A549 (cell line): Measurements from ENCODE around the gene FHIP1A. TPM values are rescaled to one million over a fixed set of nuclear protein-coding genes. Genes with fewer than 3 reads are reported as not detected.
A peak's percentile ranks its signal among the peaks of the same experiment; 100 is the strongest.

Experiments
- ATAC-seq, 2 experiments: fragments of 200-7000 bp in 1 of 2; fragments of >200 bp in 1 of 2; cut with Nextera tagmentation in 1 of 2; cut with Tn5 transposase in 1 of 2; 3 replicates each; pipeline versions ENCODE4 v1.8.0 to v1.9.1; 2018 to 2020; ENCODE audit warnings: mild to moderate bottlenecking in 1 of 2, moderate library complexity in 1 of 2
- CTCF ChIA-PET: fragments of 300-600 bp; sonication (Branson Sonifier 250); formaldehyde crosslinking; extraction: SDS; loops from one replicate; lab custom pipeline; 2021; ENCODE audit warnings: antibody characterized with exemption, inconsistent platforms; lab: Yijun Ruan, JAX
- POLR2A ChIA-PET: fragments of 350-600 bp; formaldehyde crosslinking; extraction: SDS; loops from one replicate; lab custom pipeline; 2021; ENCODE audit warnings: antibody characterized with exemption, inconsistent platforms; lab: Yijun Ruan, JAX
- DNase-seq, 2 experiments: peaks; one replicate each; pipeline versions ENCODE4 v3.0.0 to v3.0.0-alpha.2; 2011 to 2016; ENCODE audit warnings: low read depth in 1 of 2, low spot score in 1 of 2
- FAIRE-seq: peaks from 2 replicates; lab custom pipeline; 2011; peaks lifted over from hg19 to GRCh38; lab: Jason Lieb, UNC
- H3K27ac ChIP-seq, 2 experiments: fragments of >200 bp; sonication (Bioruptor Twin); formaldehyde crosslinking; 3 replicates each; pipeline ENCODE4 v1.5.1; 2016 to 2017
- H3K4me1 ChIP-seq: fragments of >200 bp; sonication (Bioruptor Twin); formaldehyde crosslinking; 3 replicates; pipeline ENCODE4 v1.6.1; 2016
- H3K4me2 ChIP-seq: fragments of >200 bp; sonication (Bioruptor Twin); formaldehyde crosslinking; 3 replicates; pipeline ENCODE4 v1.6.1; 2016
- H3K4me3 ChIP-seq: fragments of >200 bp; sonication (Bioruptor Twin); formaldehyde crosslinking; 3 replicates; pipeline ENCODE4 v1.5.1; 2016
- H3K9me3 ChIP-seq: fragments of >200 bp; sonication (Bioruptor Twin); formaldehyde crosslinking; 3 replicates; pipeline ENCODE4 v1.6.1; 2016
- BHLHE40 ChIP-seq: IDR thresholded peaks from 2 replicates; pipeline ENCODE4 v1.6.1; 2012; ENCODE audit warnings: low read depth, low read length, inconsistent platforms
- CBX2 ChIP-seq: fragments of 200-600 bp; sonication (generic); IDR thresholded peaks from 2 replicates; pipeline ENCODE4 v1.6.1; 2016; ENCODE audit warnings: low read depth, mild to moderate bottlenecking, borderline replicate concordance
- CBX8 ChIP-seq: fragments of 200-600 bp; sonication (generic); IDR thresholded peaks from 2 replicates; pipeline ENCODE4 v1.6.1; 2016
- CHD2 ChIP-seq: fragments of 150-350 bp; IDR thresholded peaks from 2 replicates; pipeline ENCODE4 v1.6.1; 2014; ENCODE audit warnings: low read length; ENCODE audit not compliant: partially characterized antibody
- HDAC2 ChIP-seq: fragments of 200-600 bp; sonication (generic); IDR thresholded peaks from 2 replicates; pipeline ENCODE4 v1.6.1; 2016
- HOXB13 ChIP-seq: fragments of 250-450 bp; sonication (Bioruptor Pico); IDR thresholded peaks from 2 replicates; pipeline ENCODE4 v1.5.0; 2020; ENCODE audit warnings: low read depth, mild to moderate bottlenecking, moderate library complexity
- KDM5A ChIP-seq: fragments of 200-600 bp; sonication (generic); IDR thresholded peaks from 2 replicates; pipeline ENCODE4 v1.6.1; 2016; ENCODE audit warnings: antibody characterized with exemption, mild to moderate bottlenecking
- NPAS2 ChIP-seq: fragments of 250-450 bp; sonication (Bioruptor Pico); IDR thresholded peaks from 2 replicates; pipeline ENCODE4 v1.8.0; 2022; ENCODE audit warnings: mild to moderate bottlenecking, moderate library complexity, borderline replicate concordance
- RARB ChIP-seq: fragments of 250-450 bp; sonication (Bioruptor Pico); IDR thresholded peaks from 2 replicates; pipeline ENCODE4 v1.8.0; 2021; ENCODE audit warnings: mild to moderate bottlenecking, moderate library complexity
- WGBS: methylation state at CpG from one replicate; pipeline ENCODE4 v1.1.6; 2017; ENCODE audit errors: missing lambda C conversion rate; 5-methylcytosine and 5-hydroxymethylcytosine counted together
- polyA plus RNA-seq, 4 experiments: library from polyadenylated mRNA; depleted of rRNA in 3 of 4; stranded (reverse); fragments of >200 nt; fragmentation: RNase III in 1 of 4; extraction: RNeasy Plus Mini Kit Qiagen cat#74134 plus additional on column Dnase treatment in 1 of 4; gene quantifications; 2 replicates in 3 of 4; 3 replicates in 1 of 4; pipeline ENCODE4 v1.2.3, GENCODE V29; 2011 to 2017
- TF ChIP-seq, protein P1 (sequence below): fragments of 250-450 bp; sonication (Bioruptor Pico); IDR thresholded peaks from 2 replicates; pipeline ENCODE4 v1.5.0; 2021; ENCODE audit warnings: mild to moderate bottlenecking, moderate library complexity, borderline replicate concordance
- TF ChIP-seq, protein P2 (sequence below): fragments of >200 bp; sonication (Bioruptor Twin); formaldehyde crosslinking; IDR thresholded peaks from 3 replicates; pipeline ENCODE4 v1.6.1; 2016
- TF ChIP-seq, protein P3 (sequence below): IDR thresholded peaks from 2 replicates; pipeline ENCODE4 v1.6.1; 2012
- TF ChIP-seq, protein P4 (sequence below): IDR thresholded peaks from 2 replicates; pipeline ENCODE4 v1.6.1; 2012; ENCODE audit warnings: low read depth, borderline replicate concordance

Gene FHIP1A
- polyA plus RNA-seq, 2 of the 4 experiments (the other 2 are of a cell fraction): 0.09 TPM

DNA sequence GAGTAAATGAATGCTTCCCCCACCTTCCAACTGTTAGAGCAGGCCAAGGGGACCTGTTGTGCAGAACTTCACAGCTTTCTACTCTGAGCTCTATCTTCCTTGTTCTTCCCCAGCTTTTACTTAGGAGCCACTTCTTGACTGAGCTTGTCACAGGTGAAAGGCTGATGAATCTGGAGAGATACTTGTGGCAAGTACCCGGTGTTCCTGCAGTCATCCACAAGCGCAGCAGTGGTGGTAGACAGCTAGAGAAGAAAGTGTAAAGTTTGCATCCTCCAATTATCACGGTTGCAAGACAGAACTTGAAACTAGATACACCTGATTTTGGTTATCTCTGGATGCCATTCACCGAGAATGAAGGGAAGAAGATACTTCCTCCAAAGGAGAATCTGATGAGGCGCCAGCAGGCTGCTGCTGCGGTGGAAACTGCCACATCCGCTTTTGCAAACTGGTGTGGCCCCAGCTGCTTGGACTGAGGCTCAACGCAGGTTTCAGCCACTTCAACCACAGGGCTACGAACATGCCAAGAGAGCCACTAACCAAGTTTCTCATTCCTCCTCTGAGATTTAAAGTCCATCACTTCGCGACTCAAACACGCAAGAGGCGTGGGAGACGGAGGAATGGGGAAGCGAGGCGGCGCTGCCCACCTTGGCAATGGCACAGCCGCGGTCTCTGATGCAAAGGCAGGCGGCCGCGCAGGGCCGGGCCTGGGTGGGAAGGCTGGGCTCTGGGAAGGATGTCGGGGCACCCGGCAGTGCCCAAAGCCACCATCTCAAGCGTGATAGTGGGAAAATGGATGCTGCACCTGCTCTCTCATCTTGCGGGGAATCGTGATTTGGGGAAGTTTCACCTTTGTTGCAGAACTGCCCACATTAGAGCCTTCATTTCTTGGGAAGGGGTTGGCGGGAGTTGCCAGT is 1.3 kb upstream of the FHIP1A start:
- Histone ChIP-seq H3K4me2 (peak overlapping the region; percentile 85), H3K27ac (no peak overlapping the region; a peak in 1 of 6 replicates), H3K4me1 (peaks cover 3% of the 10 kb centered on the region; the same call in 1 of the 3 replicates), H3K9me3 (no peaks in the 10 kb centered on the region), H3K4me3 (peak overlapping the region; percentile 59; the same call in 2 of the 3 replicates)
- TF ChIP-seq, protein P1, sequence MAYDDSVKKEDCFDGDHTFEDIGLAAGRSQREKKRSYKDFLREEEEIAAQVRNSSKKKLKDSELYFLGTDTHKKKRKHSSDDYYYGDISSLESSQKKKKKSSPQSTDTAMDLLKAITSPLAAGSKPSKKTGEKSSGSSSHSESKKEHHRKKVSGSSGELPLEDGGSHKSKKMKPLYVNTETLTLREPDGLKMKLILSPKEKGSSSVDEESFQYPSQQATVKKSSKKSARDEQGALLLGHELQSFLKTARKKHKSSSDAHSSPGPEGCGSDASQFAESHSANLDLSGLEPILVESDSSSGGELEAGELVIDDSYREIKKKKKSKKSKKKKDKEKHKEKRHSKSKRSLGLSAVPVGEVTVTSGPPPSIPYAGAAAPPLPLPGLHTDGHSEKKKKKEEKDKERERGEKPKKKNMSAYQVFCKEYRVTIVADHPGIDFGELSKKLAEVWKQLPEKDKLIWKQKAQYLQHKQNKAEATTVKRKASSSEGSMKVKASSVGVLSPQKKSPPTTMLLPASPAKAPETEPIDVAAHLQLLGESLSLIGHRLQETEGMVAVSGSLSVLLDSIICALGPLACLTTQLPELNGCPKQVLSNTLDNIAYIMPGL (CRISPR knock-in tag): no peak
- POLR2A ChIA-PET: no interaction called here
- no peak for DNase-seq
- 95% methylated on average over 28 of the region's 29 CpGs for WGBS
- no peak for FAIRE-seq
- CTCF ChIA-PET: interaction anchor here (0.6 kb wide), 1 partner anchor 18 kb away, joined by 3 read pairs; no protein-coding TSS in a partner anchor
- ATAC-seq: no peak

DNA sequence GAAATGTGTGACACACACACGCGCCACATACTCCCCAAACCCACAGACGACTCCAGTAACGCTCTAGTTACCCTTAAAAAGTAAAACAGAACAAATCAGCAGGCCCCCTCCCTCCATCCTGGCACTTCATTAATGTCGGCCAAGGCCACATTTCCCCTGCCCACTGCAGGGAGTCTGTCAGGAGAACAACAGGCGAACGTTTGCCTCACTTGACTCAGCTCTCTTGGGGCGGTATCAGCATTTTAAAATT is 671 bp upstream of the FHIP1A start:
- POLR2A ChIA-PET: interaction anchor here (0.5 kb wide), 1 partner anchor 123 kb away, joined by 5 read pairs; no protein-coding TSS in a partner anchor
- no peak for ATAC-seq
- WGBS: 48% methylated on average over 7 of the region's 8 CpGs

DNA sequence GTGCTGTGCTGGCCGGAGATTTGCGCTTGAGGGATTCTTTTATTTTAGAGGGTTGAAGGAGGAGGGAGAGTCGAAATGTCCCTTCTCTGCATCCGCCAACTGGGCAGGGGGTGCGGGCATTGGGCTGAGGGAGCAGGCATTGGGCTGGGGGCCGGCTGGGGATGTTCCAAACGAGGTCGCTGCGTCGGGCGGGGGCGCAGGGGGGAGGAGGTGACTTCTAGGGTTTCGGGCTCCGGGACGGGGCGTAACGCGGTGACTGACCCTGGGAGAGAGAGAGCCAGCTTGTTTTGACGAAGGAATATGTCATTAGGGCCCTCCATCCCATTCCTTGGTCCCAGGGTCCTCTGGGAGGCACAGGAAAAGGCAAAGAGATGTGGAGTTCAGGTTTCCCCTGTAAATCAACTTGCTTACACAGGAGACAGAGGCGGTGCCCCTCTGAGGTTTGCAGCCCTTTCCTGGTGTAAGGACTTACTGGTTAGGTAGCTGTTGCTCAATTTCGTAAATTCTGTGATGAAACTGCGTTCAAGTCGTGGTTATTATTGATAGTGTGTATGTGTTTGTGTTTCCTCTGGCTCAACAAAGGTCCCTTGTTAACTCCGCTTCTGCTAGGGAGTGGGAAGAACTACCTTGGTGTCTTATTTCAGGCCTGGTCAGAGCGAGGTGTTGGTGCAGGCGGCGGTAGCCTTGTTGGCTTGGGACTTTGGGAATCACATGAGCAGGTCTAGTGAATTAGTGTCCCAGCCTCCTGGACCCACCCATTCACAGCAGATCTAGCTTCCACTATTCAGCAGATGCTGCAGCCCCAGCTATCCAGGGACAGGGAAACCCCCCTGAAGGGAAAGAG is 716 bp downstream of the FHIP1A start:
- ChIA-PET CTCF (no interaction called here), POLR2A (no interaction called here)
- DNase-seq: no peak
- no peak for FAIRE-seq
- Histone ChIP-seq H3K9me3 (no peaks in the 10 kb centered on the region), H3K4me3 (peak overlapping the region; percentile 59), H3K4me2 (peak overlapping the region; percentile 85), H3K27ac (peak overlapping the region; percentile 21 to 66; a peak in 3 of 6 replicates), H3K4me1 (peaks cover 3% of the 10 kb centered on the region; the same call in 1 of the 3 replicates)
- 81% methylated on average over 8 of the region's 27 CpGs for WGBS
- TF ChIP-seq BHLHE40 (no peak), NPAS2 (no peak)
- TF ChIP-seq, protein P2, sequence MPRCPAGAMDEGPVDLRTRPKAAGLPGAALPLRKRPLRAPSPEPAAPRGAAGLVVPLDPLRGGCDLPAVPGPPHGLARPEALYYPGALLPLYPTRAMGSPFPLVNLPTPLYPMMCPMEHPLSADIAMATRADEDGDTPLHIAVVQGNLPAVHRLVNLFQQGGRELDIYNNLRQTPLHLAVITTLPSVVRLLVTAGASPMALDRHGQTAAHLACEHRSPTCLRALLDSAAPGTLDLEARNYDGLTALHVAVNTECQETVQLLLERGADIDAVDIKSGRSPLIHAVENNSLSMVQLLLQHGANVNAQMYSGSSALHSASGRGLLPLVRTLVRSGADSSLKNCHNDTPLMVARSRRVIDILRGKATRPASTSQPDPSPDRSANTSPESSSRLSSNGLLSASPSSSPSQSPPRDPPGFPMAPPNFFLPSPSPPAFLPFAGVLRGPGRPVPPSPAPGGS: no peak
- TF ChIP-seq, protein P3, sequence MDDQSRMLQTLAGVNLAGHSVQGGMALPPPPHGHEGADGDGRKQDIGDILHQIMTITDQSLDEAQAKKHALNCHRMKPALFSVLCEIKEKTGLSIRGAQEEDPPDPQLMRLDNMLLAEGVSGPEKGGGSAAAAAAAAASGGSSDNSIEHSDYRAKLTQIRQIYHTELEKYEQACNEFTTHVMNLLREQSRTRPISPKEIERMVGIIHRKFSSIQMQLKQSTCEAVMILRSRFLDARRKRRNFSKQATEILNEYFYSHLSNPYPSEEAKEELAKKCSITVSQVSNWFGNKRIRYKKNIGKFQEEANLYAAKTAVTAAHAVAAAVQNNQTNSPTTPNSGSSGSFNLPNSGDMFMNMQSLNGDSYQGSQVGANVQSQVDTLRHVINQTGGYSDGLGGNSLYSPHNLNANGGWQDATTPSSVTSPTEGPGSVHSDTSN: no peak
- peak; percentile 8 to 22; a peak in 3 of 6 replicates for ATAC-seq

More for the DNA sequence above, 671 bp upstream of the FHIP1A start:
- DNase-seq (no peak), FAIRE-seq (no peak)
- TF ChIP-seq HOXB13 (CRISPR knock-in tag) (no peak), HDAC2 (no peak), RARB (no peak), CHD2 (no peak), CBX8 (no peak), KDM5A (no peak), CBX2 (no peak)
- TF ChIP-seq, protein P4, sequence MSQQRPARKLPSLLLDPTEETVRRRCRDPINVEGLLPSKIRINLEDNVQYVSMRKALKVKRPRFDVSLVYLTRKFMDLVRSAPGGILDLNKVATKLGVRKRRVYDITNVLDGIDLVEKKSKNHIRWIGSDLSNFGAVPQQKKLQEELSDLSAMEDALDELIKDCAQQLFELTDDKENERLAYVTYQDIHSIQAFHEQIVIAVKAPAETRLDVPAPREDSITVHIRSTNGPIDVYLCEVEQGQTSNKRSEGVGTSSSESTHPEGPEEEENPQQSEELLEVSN: no peak
- TF ChIP-seq, protein P1 (CRISPR knock-in tag): no peak
- Histone ChIP-seq H3K4me3 (peak overlapping the region; percentile 59), H3K9me3 (no peaks in the 10 kb centered on the region), H3K27ac (peak overlapping the region; percentile 13 to 66; a peak in 4 of 6 replicates), H3K4me1 (peaks cover 3% of the 10 kb centered on the region; the same call in 1 of the 3 replicates), H3K4me2 (peak overlapping the region; percentile 85)
- CTCF ChIA-PET: no interaction called here
